Stomach smooth muscle (tissue), 2 donors: ENCODE measurements around the gene REPIN1.

ENCODE experiments used
- H3K27ac ChIP-seq: one replicate; pipeline ENCODE4 v1.7.0; 2013; ENCODE audit warnings: mild to moderate bottlenecking, low read length, inconsistent platforms
- H3K27me3 ChIP-seq, 2 donors: one replicate each; pipeline ENCODE4 v1.7.0; 2013; ENCODE audit warnings: low read length in 2 of 2; ENCODE audit not compliant: insufficient read depth in 2 of 2, control insufficient read depth in 1 of 2
- H3K36me3 ChIP-seq, 2 donors: one replicate each; pipeline ENCODE4 v1.7.0; 2013; ENCODE audit warnings: low read length in 2 of 2; ENCODE audit not compliant: control insufficient read depth in 2 of 2, insufficient read depth in 2 of 2
- H3K4me1 ChIP-seq: one replicate; pipeline ENCODE4 v1.7.0; 2013; ENCODE audit warnings: low read length; ENCODE audit not compliant: control insufficient read depth, insufficient read depth
- H3K4me3 ChIP-seq, 2 donors: one replicate each; pipeline ENCODE4 v1.7.0; 2013; ENCODE audit warnings: low read length in 2 of 2
- H3K9ac ChIP-seq, 2 donors: one replicate each; pipeline ENCODE4 v1.7.0; 2013; ENCODE audit warnings: low read length in 2 of 2, mild to moderate bottlenecking in 1 of 2
- H3K9me3 ChIP-seq, 2 donors: one replicate each; pipeline ENCODE4 v1.7.0; 2013; ENCODE audit warnings: low read length in 2 of 2; ENCODE audit not compliant: control insufficient read depth in 2 of 2
- donor health status: healthy.
- donor health status: Pancreatic carcinoma.

Gene REPIN1

DNA sequence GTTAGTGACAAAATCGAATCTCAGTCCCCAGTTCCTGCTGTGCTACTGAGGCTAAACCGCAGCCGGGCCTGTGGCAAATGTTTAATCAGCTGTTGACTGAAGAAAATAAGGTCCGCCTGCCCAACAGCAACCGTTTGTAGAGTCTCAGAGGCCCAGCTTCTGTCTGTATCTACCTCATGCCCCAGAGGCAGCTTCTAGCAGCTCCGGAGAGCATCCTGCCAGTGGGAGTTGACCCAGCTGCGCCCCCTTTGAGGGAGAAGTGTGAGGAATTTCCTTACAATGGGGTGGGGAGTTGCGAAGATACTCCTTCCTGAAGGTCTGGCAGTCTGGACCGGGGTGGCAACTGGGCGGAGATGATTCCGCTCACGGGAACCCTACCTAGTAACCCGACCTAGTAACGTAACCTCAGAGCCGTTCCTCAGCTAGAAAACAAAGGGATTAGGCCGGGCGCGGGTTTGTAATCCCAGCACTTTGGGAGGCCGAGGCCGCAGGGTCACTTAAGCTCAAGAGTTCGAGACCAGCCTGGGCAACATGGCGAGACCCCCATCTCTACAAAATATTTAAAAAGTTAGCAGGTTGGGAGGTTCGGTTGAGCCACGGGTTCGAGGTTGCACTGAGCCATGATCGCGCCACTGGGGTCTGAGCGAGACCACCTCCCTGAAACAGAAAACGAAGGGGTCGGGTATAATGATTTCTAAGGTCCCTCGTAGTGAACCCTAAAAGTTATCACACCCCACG, 9.7 kb downstream of the REPIN1 start:
- peak overlapping the region; percentile 77 for H3K27ac ChIP-seq
- no peaks in the 10 kb centered on the region for H3K27me3 ChIP-seq
- peaks cover 5 to 7% of the 10 kb centered on the region in 2 donors for H3K36me3 ChIP-seq
- H3K9me3 ChIP-seq: no peaks in the 10 kb centered on the region
- H3K9ac ChIP-seq: peak overlapping the region; percentile 85 to 92
- peak overlapping the region; percentile 76 to 87 for H3K4me3 ChIP-seq
- H3K4me1 ChIP-seq: peaks cover 34% of the 10 kb centered on the region

DNA sequence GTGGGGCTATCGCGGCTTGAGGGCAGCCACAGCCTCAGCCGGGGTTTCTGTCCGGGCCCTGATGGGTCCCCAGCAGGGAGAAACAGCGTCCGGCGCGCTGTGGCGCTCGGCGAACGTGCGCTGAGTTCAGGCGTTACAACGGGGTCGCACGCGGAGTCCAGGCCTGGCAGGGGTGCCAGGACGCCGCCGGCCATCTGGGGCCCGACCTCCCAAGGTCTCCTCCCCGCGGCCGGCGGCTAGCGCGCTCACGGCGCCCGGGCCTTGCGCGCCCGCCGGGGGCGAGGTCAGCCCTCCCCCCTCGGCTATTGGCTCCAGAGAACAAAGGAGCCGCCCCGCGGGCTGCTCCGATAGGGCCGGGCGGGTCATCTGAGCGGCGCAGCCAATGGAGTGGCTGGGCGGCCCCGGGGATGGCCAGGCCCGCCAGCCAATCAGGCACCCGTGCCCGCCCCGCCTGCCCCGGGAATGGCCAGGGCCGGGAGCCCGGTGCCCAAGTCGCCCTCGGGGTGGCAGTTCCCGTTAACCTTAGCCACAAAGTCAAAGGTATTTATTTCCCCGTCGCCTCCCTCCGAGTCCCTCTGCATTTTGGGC, 10.3 kb downstream of the REPIN1 start, which contains the start of gene ZNF775:
Gene ZNF775, plus strand, starts transcription at position 478 of the 588 bp plus-strand sequence. CDS start 9,141 bp downstream, outside the sequence.
- Histone ChIP-seq H3K9me3 (no peaks in the 10 kb centered on the region), H3K27me3 (no peaks in the 10 kb centered on the region), H3K36me3 (peaks cover 3 to 4% of the 10 kb centered on the region in 2 donors), H3K27ac (peak within 1 kb of the TSS; percentile 77), H3K4me1 (peaks cover 34% of the 10 kb centered on the region), H3K4me3 (peak within 1 kb of the TSS; percentile 80 to 87), H3K9ac (peak within 1 kb of the TSS; percentile 85 to 92)

DNA sequence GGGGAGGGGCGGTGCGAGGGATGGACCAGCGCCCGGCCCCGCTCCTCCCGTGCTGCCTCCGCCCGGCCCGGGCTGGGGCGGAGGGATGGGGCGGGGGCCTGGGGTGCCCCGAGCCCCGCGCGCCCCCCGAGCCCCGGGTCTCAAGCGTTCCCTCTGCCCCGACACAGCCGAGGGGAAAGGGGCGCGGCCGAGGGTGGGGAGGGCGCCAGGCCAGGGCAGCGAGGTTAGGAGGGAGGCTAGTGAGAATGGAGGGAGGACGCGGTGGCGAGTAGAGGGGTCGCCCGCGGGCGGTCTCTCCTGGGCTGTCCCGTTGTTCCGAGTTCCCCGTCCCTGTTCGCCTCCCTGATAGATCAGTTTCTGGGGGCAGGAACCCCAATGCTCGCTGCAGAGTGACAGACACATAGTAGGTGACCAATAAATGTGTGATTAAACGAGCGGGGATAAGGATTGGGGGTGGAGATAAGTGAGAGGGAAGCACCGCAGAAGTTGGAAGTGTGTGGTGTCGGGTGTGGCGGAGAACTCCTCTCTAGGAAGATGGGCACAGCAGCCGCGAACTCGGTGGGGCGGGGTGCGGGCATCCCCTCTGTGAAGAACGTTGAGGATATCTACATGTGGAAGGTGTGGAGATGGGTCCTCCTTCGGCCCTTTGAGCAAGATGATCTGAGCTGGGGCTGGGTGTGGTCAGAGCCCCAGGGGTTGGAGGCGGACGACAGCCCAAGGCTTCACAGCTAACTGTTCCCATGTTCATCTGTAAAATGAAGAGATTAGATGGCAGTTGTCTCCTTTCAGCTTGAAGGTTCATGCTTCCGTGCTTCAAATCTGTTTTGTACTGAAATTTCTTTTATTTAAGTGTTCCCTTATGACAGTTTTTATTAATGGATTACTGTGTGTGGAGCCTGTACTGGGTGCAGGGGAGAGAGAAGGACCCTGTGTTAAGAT, 11.1 kb downstream of the REPIN1 start:
- H3K9ac ChIP-seq: peak overlapping the region; percentile 77 to 84

DNA sequence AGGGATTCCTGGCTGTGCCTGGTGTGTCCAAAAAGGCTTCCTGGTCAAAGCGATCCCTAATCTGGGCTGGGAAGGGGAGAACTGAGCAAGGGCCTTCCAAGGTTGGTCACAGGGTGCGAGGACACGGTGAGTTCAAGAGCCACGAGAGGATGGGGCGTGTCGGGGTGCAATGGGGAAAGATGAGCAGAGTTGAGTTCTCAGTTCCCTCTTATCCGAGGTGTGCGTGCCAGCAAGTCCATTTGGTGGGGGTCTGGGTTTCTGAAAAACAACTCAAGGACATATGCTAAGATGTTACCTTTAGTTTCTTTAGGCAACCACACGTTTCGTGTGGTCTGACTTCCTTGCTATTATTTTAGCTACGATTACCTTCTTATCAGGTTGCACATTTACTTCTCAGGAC, 11.8 kb downstream of the REPIN1 start:
- no peaks in the 10 kb centered on the region for H3K27me3 ChIP-seq
- no peaks in the 10 kb centered on the region for H3K36me3 ChIP-seq
- H3K4me3 ChIP-seq: peak overlapping the region; percentile 80 to 87
- no peak overlapping the region for H3K27ac ChIP-seq
- no peaks in the 10 kb centered on the region for H3K9me3 ChIP-seq
- peak overlapping the region in 1 of 2 donors; percentile 77 for H3K9ac ChIP-seq
- peaks cover 37% of the 10 kb centered on the region for H3K4me1 ChIP-seq

More for the DNA sequence above, 11.1 kb downstream of the REPIN1 start:
- H3K4me3 ChIP-seq: peak overlapping the region; percentile 80 to 87
- peaks cover 37% of the 10 kb centered on the region for H3K4me1 ChIP-seq
- H3K36me3 ChIP-seq: no peaks in the 10 kb centered on the region
- no peaks in the 10 kb centered on the region for H3K27me3 ChIP-seq
- peak overlapping the region; percentile 67 for H3K27ac ChIP-seq
- H3K9me3 ChIP-seq: no peaks in the 10 kb centered on the region

DNA sequence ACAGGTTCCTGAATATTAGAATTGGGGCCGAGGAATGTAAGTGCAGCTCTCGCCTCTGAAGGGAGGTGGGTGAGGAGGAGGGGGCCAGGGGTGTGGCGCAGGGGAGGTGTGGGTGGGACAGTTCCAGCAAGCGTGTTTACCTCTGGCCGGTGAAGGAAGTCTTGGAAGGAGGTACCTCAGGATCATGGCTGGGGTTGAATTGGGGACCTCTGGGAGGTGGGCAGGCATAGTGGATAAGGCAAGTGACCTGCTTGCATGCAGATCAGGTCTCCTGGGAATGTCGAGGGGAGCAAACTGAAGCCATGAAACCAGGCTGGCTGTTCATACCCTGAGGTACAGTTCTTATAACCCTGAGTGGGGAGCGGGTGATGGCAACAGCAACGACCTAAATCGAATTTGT, 12.5 kb downstream of the REPIN1 start:
- no peak overlapping the region for H3K27ac ChIP-seq
- peaks cover 37% of the 10 kb centered on the region for H3K4me1 ChIP-seq
- H3K4me3 ChIP-seq: no peak overlapping the region
- no peaks in the 10 kb centered on the region for H3K9me3 ChIP-seq
- no peak overlapping the region for H3K9ac ChIP-seq
- H3K27me3 ChIP-seq: no peaks in the 10 kb centered on the region
- H3K36me3 ChIP-seq: no peaks in the 10 kb centered on the region

DNA sequence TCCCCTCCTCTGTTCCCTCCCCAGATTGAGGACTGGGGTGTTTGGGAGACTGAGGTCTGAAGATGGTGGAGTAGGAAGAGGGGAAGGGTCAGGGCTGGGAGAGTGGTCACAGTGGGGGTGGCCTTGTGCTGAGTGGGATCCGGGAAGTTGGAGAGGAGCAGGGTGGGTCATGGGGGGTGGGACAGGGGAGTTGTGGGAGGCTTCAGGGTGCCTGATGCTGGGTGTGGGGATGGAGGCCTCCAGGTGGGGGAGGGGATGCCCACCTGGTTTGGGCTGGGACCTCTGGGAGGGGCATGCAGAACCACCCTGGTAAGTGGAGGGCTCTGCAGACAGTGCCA, 13.1 kb downstream of the REPIN1 start:
- Histone ChIP-seq H3K27me3 (no peaks in the 10 kb centered on the region), H3K4me3 (no peak overlapping the region), H3K9me3 (no peaks in the 10 kb centered on the region), H3K36me3 (no peaks in the 10 kb centered on the region), H3K9ac (no peak overlapping the region), H3K4me1 (peaks cover 37% of the 10 kb centered on the region), H3K27ac (no peak overlapping the region)

DNA sequence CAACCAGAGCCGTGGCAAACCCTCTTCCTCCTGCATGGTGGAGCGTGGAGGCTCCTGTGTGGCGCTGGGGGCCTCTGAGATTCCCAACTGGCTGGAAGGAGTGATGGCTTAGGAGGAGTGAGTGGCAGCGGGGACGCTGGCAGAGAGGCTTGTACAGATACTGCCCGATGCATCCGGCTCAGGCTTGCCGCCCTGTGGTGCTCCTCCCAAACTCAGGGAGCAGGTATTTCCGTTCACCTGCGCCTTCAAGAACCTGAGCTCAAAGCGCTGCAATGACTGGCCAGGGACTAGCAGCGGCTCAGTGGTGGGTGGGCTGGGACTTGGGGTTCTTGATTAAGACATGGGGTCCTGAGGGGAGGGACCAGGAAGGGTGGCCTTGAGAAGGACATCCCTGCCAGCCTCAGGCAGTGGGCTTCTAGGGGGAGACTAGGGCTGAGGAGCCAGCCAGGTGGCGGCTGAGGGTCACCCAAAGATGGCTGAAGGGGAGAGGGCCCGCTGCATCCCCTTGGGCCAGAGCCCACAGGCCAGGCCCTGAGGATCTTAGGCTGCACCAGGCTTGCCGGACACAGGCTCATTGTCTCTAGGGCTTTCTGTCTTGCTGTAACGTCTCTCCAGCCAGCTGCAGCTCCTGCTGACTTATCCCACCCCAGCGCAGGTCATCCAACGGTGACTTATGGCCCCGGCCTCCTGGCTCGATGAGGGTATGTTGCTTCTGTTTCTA, 13.7 kb downstream of the REPIN1 start:
- H3K9ac ChIP-seq: no peak overlapping the region
- no peaks in the 10 kb centered on the region for H3K27me3 ChIP-seq
- H3K4me1 ChIP-seq: peaks cover 37% of the 10 kb centered on the region
- no peaks in the 10 kb centered on the region for H3K36me3 ChIP-seq
- H3K4me3 ChIP-seq: no peak overlapping the region
- no peak overlapping the region for H3K27ac ChIP-seq
- H3K9me3 ChIP-seq: no peaks in the 10 kb centered on the region

DNA sequence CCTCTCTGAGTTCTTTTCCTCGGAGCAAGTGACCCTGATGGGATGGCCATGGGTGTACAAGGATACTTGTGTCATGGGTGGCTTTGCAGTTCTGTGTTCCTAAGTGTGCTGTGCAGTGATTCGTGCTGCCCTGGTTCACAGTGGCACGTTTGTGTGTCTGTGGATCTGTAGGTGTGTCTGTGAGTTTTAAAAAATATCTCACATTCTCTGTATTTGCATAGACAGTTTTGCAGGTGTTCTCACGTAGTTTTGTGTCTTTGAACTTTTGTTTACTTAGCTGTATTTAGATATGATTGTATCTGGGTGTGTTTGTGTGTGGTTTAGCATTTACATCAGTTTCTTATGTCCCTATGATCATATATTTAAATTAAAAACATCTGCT, 14.2 kb downstream of the REPIN1 start:
- Histone ChIP-seq H3K36me3 (no peaks in the 10 kb centered on the region), H3K9me3 (no peaks in the 10 kb centered on the region), H3K9ac (no peak overlapping the region), H3K4me1 (peaks cover 34% of the 10 kb centered on the region), H3K27ac (no peak overlapping the region), H3K4me3 (no peak overlapping the region), H3K27me3 (no peaks in the 10 kb centered on the region)

DNA sequence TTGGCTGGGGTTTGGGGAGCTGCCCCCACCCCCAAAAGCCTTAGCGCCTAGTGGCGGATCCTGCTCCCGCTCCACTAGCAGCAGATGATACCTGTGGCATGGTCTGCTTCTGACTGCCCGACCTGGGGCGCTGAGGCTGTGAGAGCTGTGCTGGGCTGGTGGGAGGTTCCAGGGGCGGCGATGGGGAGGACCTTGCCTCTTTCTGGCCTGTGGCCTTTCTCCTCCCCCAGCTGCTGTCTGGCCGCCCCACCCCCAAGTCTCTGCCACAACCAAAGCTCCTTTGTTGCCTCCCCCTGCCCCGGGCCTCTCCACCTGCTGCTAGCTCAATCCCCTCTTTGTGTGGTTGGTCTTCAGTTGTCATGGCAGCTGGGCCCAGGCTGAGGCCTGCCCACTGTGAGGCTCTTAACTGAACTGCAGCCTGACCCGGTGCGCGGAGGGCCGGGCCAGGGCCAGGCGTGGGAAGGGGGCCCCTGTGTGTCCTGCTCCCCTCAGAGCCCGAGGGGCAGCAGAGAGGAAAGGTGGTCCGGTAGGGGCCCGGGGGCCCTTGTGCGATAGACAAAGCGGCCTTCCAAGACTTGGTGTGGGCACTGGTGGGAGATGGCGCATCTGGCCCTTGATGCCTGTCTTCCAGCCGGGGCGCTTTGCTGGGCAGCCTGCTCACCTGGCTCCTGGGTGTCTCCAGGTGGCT, 15.2 kb downstream of the REPIN1 start:
- Histone ChIP-seq H3K4me3 (no peak overlapping the region), H3K9ac (no peak overlapping the region)

More for the DNA sequence above, 15.2 kb downstream of the REPIN1 start:
- H3K27ac ChIP-seq: no peak overlapping the region
- H3K9me3 ChIP-seq: no peaks in the 10 kb centered on the region
- H3K27me3 ChIP-seq: no peaks in the 10 kb centered on the region
- H3K4me1 ChIP-seq: peaks cover 36% of the 10 kb centered on the region
- no peaks in the 10 kb centered on the region for H3K36me3 ChIP-seq
